ENCODE data around the gene SGK2.

SGK2 gene

GRCh38 chr20:43558412-43559146, at the start of gene SGK2:
Gene SGK2 (plus strand): TSS chr20:43559027. CDS start chr20:43566496, 7,469 bp downstream.
- DNase-seq (ENCODE audit: low read depth in 2 of 2) = no peak

GRCh38 chr20:43511879-43512278, 46.9 kb upstream of the SGK2 start:
- no peak for DNase-seq (ENCODE audit: low read depth in 2 of 2)

- no peak for DNase-seq (ENCODE audit: low read depth in 2 of 2)
Observed at GRCh38 chr20:43513372-43513930, 45.4 kb upstream of the SGK2 start.

- DNase-seq (ENCODE audit: low read depth in 2 of 2) = peak; percentile 96
Observed at GRCh38 chr20:43513931-43514647, 44.7 kb upstream of the SGK2 start.

- no peak for DNase-seq (ENCODE audit: low read depth in 2 of 2)
Observed at GRCh38 chr20:43514648-43514999, 44.2 kb upstream of the SGK2 start.

- DNase-seq (ENCODE audit: low read depth in 2 of 2) = no peak
Observed at GRCh38 chr20:43515628-43516027, 43.2 kb upstream of the SGK2 start.

- no peak for DNase-seq (ENCODE audit: low read depth in 2 of 2)
Observed at GRCh38 chr20:43516251-43516824, 42.5 kb upstream of the SGK2 start.

GRCh38 chr20:43520074-43520630, 38.7 kb upstream of the SGK2 start:
- no peak for DNase-seq (ENCODE audit: low read depth in 2 of 2)

- DNase-seq (ENCODE audit: low read depth in 2 of 2) = no peak
Observed at GRCh38 chr20:43525021-43525420, 33.8 kb upstream of the SGK2 start.

- no peak for DNase-seq (ENCODE audit: low read depth in 2 of 2)
Observed at GRCh38 chr20:43528258-43528875, 30.5 kb upstream of the SGK2 start.

- no peak for DNase-seq (ENCODE audit: low read depth in 2 of 2)
Observed at GRCh38 chr20:43529051-43529450, 29.8 kb upstream of the SGK2 start.

- DNase-seq (ENCODE audit: low read depth in 2 of 2) = no peak
Observed at GRCh38 chr20:43529457-43530153, 29.2 kb upstream of the SGK2 start.

- no peak for DNase-seq (ENCODE audit: low read depth in 2 of 2)
Observed at GRCh38 chr20:43530321-43531090, 28.3 kb upstream of the SGK2 start.

GRCh38 chr20:43531091-43531443, 27.8 kb upstream of the SGK2 start:
- DNase-seq (ENCODE audit: low read depth in 2 of 2) = no peak

GRCh38 chr20:43532416-43533055, 26.3 kb upstream of the SGK2 start:
- DNase-seq (ENCODE audit: low read depth in 2 of 2) = no peak

GRCh38 chr20:43533060-43533459, 25.8 kb upstream of the SGK2 start:
- DNase-seq (ENCODE audit: low read depth in 2 of 2) = no peak

- DNase-seq (ENCODE audit: low read depth in 2 of 2) = no peak
Observed at GRCh38 chr20:43534016-43534415, 24.8 kb upstream of the SGK2 start.

GRCh38 chr20:43534791-43535350, 24.0 kb upstream of the SGK2 start:
- no peak for DNase-seq (ENCODE audit: low read depth in 2 of 2)

GRCh38 chr20:43535370-43536004, 23.3 kb upstream of the SGK2 start:
- DNase-seq (ENCODE audit: low read depth in 2 of 2) = no peak
